HCT116 (cell line): Measurements from ENCODE around the gene OR10V1. TPM values are rescaled to one million over a fixed set of nuclear protein-coding genes. Genes with fewer than 3 reads are reported as not detected.
A peak's percentile ranks its signal among the peaks of the same experiment; 100 is the strongest.
"Not testable (repeated sequence)": the region's sequence is repeated elsewhere in the genome, so short reads cannot be mapped to it uniquely, and the experiment has no call there.

Source experiments
- ATAC-seq: fragments of 200-7000 bp; cut with Tn5 transposase; 2 replicates; pipeline ENCODE4 v1.9.1; 2020; ENCODE audit warnings: mild to moderate bottlenecking, moderate library complexity
- BruUV-seq: library from RNA; stranded (reverse); fragments of 400-500 nt; replicated peaks from 2 replicates; lab custom pipeline; 2021; lab: Mats Ljungman, UMichigan
- CTCF ChIA-PET: fragments of 300-600 bp; sonication (Branson Sonifier 250); formaldehyde crosslinking; loops from one replicate; lab custom pipeline; 2021; ENCODE audit warnings: antibody characterized with exemption; lab: Charles Lee
- POLR2A ChIA-PET: fragments of 300-600, 350-600 bp; sonication (Branson Sonifier 250); formaldehyde crosslinking; loops from one replicate; lab custom pipeline; 2021; ENCODE audit warnings: antibody characterized with exemption; lab: Charles Lee
- RAD21 ChIA-PET, 2 experiments: fragments of 300-600 bp; sonication (Branson Sonifier 250); formaldehyde crosslinking; loops; one replicate each; lab custom pipeline; 2023; ENCODE audit warnings: low total read pairs in 2 of 2; ENCODE audit not compliant: uncharacterized antibody in 2 of 2, unreplicated experiment in 2 of 2, low non-redundant PET in 1 of 2; lab: Charles Lee
- DNase-seq: peaks from one replicate; pipeline ENCODE4 v3.0.0-alpha.2; 2010; ENCODE audit warnings: low read depth, low spot score
- H2AFZ ChIP-seq: fragments of 200-600 bp; shearing (Covaris generic), sonication (generic); 2 replicates; pipeline ENCODE4 v1.6.1; 2017; ENCODE audit warnings: low read depth, mixed run types, mixed read lengths, antibody characterized with exemption, low read length; ENCODE audit not compliant: poor library complexity, severe bottlenecking
- H3K27ac ChIP-seq: 2 replicates; pipeline ENCODE4 v1.5.1; 2012; ENCODE audit warnings: low read depth, low read length
- H3K27me3 ChIP-seq: fragments of 200-600 bp; sonication (generic); 2 replicates; pipeline ENCODE4 v1.6.1; 2016; ENCODE audit warnings: mixed run types, low read length, mixed read lengths; ENCODE audit not compliant: insufficient read depth
- H3K36me3 ChIP-seq, 2 experiments: fragments of 200-500 bp in 1 of 2; fragments of 200-600 bp in 1 of 2; sonication (Bioruptor generic) in 1 of 2; sonication (generic) in 1 of 2; 2 replicates each; pipeline versions ENCODE4 v1.5.1 to v1.6.1; 2014 to 2016; ENCODE audit warnings: low read length in 2 of 2, inconsistent platforms in 1 of 2, mixed read lengths in 1 of 2, mixed run types in 1 of 2; ENCODE audit not compliant: insufficient read depth in 2 of 2, control insufficient read depth in 1 of 2
- H3K4me1 ChIP-seq, 2 experiments: fragments of 200-600 bp in 1 of 2; sonication (generic) in 1 of 2; 2 replicates each; pipeline versions ENCODE4 v1.5.1 to v1.6.1; 2012 to 2017; ENCODE audit warnings: low read length in 2 of 2, inconsistent platforms in 1 of 2, mild to moderate bottlenecking in 1 of 2, mixed read lengths in 1 of 2, mixed run types in 1 of 2, moderate library complexity in 1 of 2; ENCODE audit not compliant: insufficient read depth in 2 of 2, control insufficient read depth in 1 of 2
- H3K4me2 ChIP-seq: fragments of 200-600 bp; sonication (generic); 2 replicates; pipeline ENCODE4 v1.6.1; 2017; ENCODE audit warnings: mixed run types, low read length, mixed read lengths
- H3K4me3 ChIP-seq, 2 experiments: fragments of 200-600 bp in 1 of 2; sonication (generic) in 1 of 2; replicated peaks in 1 of 2; 2 replicates each; pipeline ENCODE4 v1.5.1; 2011 to 2016; ENCODE audit warnings: low read length in 2 of 2, control low read depth in 1 of 2, low read depth in 1 of 2, mild to moderate bottlenecking in 1 of 2, mixed read lengths in 1 of 2, mixed run types in 1 of 2
- H3K79me2 ChIP-seq: fragments of 200-600 bp; sonication (generic); 2 replicates; pipeline ENCODE4 v1.6.1; 2017; ENCODE audit warnings: mild to moderate bottlenecking, mixed run types, low read length, moderate library complexity, mixed read lengths; ENCODE audit not compliant: insufficient read depth
- H3K9ac ChIP-seq: fragments of 200-600 bp; sonication (generic); 2 replicates; pipeline ENCODE4 v1.6.1; 2016; ENCODE audit warnings: low read length, mixed read lengths
- H3K9me2 ChIP-seq: fragments of 200-600 bp; sonication (generic), shearing (Covaris generic); 2 replicates; pipeline ENCODE4 v1.6.1; 2017; ENCODE audit warnings: mixed run types, mild to moderate bottlenecking, moderate library complexity; ENCODE audit not compliant: insufficient read depth
- H3K9me3 ChIP-seq, 2 experiments: fragments of 200-500 bp in 1 of 2; fragments of 200-600 bp in 1 of 2; sonication (Bioruptor generic) in 1 of 2; sonication (generic) in 1 of 2; 2 replicates each; pipeline ENCODE4 v1.6.1; 2014 to 2017; ENCODE audit warnings: low read length in 2 of 2, mixed read lengths in 2 of 2, inconsistent platforms in 1 of 2, low read depth in 1 of 2, mild to moderate bottlenecking in 1 of 2, mixed run types in 1 of 2, moderate library complexity in 1 of 2; ENCODE audit not compliant: control insufficient read depth in 1 of 2, insufficient read depth in 1 of 2
- H4K20me1 ChIP-seq: fragments of 200-600 bp; sonication (generic), shearing (Covaris generic); 2 replicates; pipeline ENCODE4 v1.6.1; 2017; ENCODE audit warnings: mixed run types, mild to moderate bottlenecking, moderate library complexity; ENCODE audit not compliant: insufficient read depth
- ATF3 ChIP-seq: IDR thresholded peaks from 2 replicates; pipeline ENCODE4 v1.6.1; 2012
- CBX3 ChIP-seq: IDR thresholded peaks from 2 replicates; pipeline ENCODE4 v1.6.1; 2012; ENCODE audit warnings: low read depth
- EGR1 ChIP-seq: IDR thresholded peaks from 2 replicates; pipeline ENCODE4 v1.6.1; 2012; ENCODE audit warnings: low read depth
- EZH2 ChIP-seq: fragments of 200-600 bp; sonication (generic); IDR thresholded peaks from 2 replicates; pipeline ENCODE4 v1.6.1; 2017; ENCODE audit warnings: antibody characterized with exemption, mixed run types
- FOSL1 ChIP-seq: IDR thresholded peaks from 2 replicates; pipeline ENCODE4 v1.6.1; 2012; ENCODE audit warnings: low read depth
- JUND ChIP-seq: IDR thresholded peaks from 2 replicates; pipeline ENCODE4 v1.6.1; 2012
- POLR2AphosphoS5 ChIP-seq: IDR thresholded peaks from 2 replicates; pipeline ENCODE4 v1.6.1; 2011; ENCODE audit warnings: mild to moderate bottlenecking, low read depth, low read length, moderate library complexity
- RAD21 ChIP-seq: IDR thresholded peaks from 2 replicates; pipeline ENCODE4 v1.6.1; 2012; ENCODE audit warnings: low read depth, mild to moderate bottlenecking
- SRF ChIP-seq: IDR thresholded peaks from 2 replicates; pipeline ENCODE4 v1.6.1; 2012; ENCODE audit warnings: low read depth
- TCF7L2 ChIP-seq: IDR thresholded peaks from 2 replicates; pipeline ENCODE4 v1.7.0; 2011; ENCODE audit warnings: borderline replicate concordance, inconsistent platforms; ENCODE audit not compliant: insufficient read depth, insufficient read length; ENCODE audit errors: extremely low read depth
- ZBTB33 ChIP-seq: IDR thresholded peaks from 2 replicates; pipeline ENCODE4 v1.6.1; 2011; ENCODE audit warnings: mild to moderate bottlenecking, low read length, moderate library complexity; ENCODE audit not compliant: insufficient replicate concordance; ENCODE audit errors: extremely low read depth
- ZFX ChIP-seq: fragments of 450-650 bp; IDR thresholded peaks from 2 replicates; pipeline ENCODE4 v1.6.1; 2017
- intact Hi-C: fragments of 100-400 bp; cut with micrococcal nuclease; formaldehyde crosslinking; loops from 2 replicates; pipeline ENCODE4 v1.10.0; 2022
- total RNA-seq: library from RNA; stranded (reverse); gene quantifications from one replicate; pipeline ENCODE4 v1.2.1, GENCODE V29; 2021; ENCODE audit not compliant: unreplicated experiment
- TF ChIP-seq, protein P1 (sequence below), 3 experiments: fragments of 200-600 bp in 1 of 3; sonication (generic) in 1 of 3; IDR thresholded peaks in 2 of 3; conservative IDR thresholded peaks in 1 of 3; 2 replicates each; pipeline ENCODE4 v1.5.1; 2012 to 2017; ENCODE audit warnings: low read depth in 2 of 3, low read length in 2 of 3, antibody characterized with exemption in 1 of 3, borderline replicate concordance in 1 of 3, control low read depth in 1 of 3, mild to moderate bottlenecking in 1 of 3, mixed read lengths in 1 of 3, mixed run types in 1 of 3, moderate library complexity in 1 of 3; ENCODE audit not compliant: insufficient read depth in 1 of 3
- TF ChIP-seq, protein P2 (sequence below): IDR thresholded peaks from 2 replicates; pipeline ENCODE4 v1.6.1; 2012

Gene OR10V1
- total RNA-seq, 1 experiment from 2014 or later: not detected

GRCh38 chr11:59681260-59681725 lies 32.4 kb downstream of the OR10V1 start:
- H2AFZ ChIP-seq, H3K36me3 ChIP-seq, H3K9me3 ChIP-seq, H3K27ac ChIP-seq, BruUV-seq, H3K4me1 ChIP-seq, H3K27me3 ChIP-seq, ATAC-seq, H3K9ac ChIP-seq, H3K79me2 ChIP-seq, H3K4me3 ChIP-seq, RAD21 ChIA-PET, DNase-seq, H3K4me2 ChIP-seq, POLR2A ChIA-PET, H3K9me2 ChIP-seq, H4K20me1 ChIP-seq: not testable (repeated sequence)
- intact Hi-C loops: loop anchor here (2.0 to 10.0 kb wide), 5 partner anchors 124 to 472 kb away; no protein-coding TSS in a partner anchor
- CTCF ChIA-PET: interaction anchor here (1.8 kb wide), 1 partner anchor 144 kb away, joined by 8 read pairs; no protein-coding TSS in a partner anchor

- ChIA-PET CTCF (interaction anchor here (0.7 to 1.8 kb wide), 5 partner anchors 11 to 494 kb away, joined by 3 to 8 read pairs (median 3); no protein-coding TSS in a partner anchor), RAD21 (interaction anchor here in 1 of 2 experiments (0.6 to 1.2 kb wide), 2 partner anchors 144 to 509 kb away, joined by 3 to 7 read pairs; no protein-coding TSS in a partner anchor), POLR2A (no interaction called here)
- H3K27me3 ChIP-seq: no peaks in the 10 kb centered on the region
- no peaks in the 10 kb centered on the region for H3K36me3 ChIP-seq
- H3K9me2 ChIP-seq: no peaks in the 10 kb centered on the region
- no peak overlapping the region for H3K9ac ChIP-seq
- no peak overlapping the region for H3K4me3 ChIP-seq
- intact Hi-C loops: loop anchor here (1.0 to 10.0 kb wide), 7 partner anchors 124 to 509 kb away; no protein-coding TSS in a partner anchor
- 0 out of 4 replicates have a peak, but pooled peaks cover 0 to 2% of the 10 kb centered on the region in 2 experiments for H3K4me1 ChIP-seq
- no peak overlapping the region for H3K27ac ChIP-seq
- BruUV-seq: no TSS peak
- peak; percentile 77 for DNase-seq
- no peak overlapping the region for H2AFZ ChIP-seq
- H3K4me2 ChIP-seq: no peak overlapping the region
- ATAC-seq: peak; percentile 100
- no peaks in the 10 kb centered on the region for H4K20me1 ChIP-seq
- no peaks in the 10 kb centered on the region for H3K9me3 ChIP-seq
- H3K79me2 ChIP-seq: no peaks in the 10 kb centered on the region
- TF ChIP-seq ZBTB33 (no peak), POLR2AphosphoS5 (no peak), EZH2 (no peak), FOSL1 (no peak), ZFX (no peak), RAD21 (peak; percentile 92), JUND (no peak), SRF (no peak), ATF3 (no peak), TCF7L2 (no peak), EGR1 (no peak), CBX3 (no peak)
- TF ChIP-seq, protein P1, sequence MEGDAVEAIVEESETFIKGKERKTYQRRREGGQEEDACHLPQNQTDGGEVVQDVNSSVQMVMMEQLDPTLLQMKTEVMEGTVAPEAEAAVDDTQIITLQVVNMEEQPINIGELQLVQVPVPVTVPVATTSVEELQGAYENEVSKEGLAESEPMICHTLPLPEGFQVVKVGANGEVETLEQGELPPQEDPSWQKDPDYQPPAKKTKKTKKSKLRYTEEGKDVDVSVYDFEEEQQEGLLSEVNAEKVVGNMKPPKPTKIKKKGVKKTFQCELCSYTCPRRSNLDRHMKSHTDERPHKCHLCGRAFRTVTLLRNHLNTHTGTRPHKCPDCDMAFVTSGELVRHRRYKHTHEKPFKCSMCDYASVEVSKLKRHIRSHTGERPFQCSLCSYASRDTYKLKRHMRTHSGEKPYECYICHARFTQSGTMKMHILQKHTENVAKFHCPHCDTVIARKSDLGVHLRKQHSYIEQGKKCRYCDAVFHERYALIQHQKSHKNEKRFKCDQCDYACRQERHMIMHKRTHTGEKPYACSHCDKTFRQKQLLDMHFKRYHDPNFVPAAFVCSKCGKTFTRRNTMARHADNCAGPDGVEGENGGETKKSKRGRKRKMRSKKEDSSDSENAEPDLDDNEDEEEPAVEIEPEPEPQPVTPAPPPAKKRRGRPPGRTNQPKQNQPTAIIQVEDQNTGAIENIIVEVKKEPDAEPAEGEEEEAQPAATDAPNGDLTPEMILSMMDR (IDR thresholded peaks at IDR 0.05 in 2 of 3, conservative IDR thresholded peaks at IDR 0.05 in 1 of 3; ENCODE audit: borderline replicate concordance in 1 of 3, insufficient read depth in 1 of 3, low read depth in 2 of 3, low read length in 2 of 3): peak; percentile 83 to 92 (median 89)
- TF ChIP-seq, protein P2, sequence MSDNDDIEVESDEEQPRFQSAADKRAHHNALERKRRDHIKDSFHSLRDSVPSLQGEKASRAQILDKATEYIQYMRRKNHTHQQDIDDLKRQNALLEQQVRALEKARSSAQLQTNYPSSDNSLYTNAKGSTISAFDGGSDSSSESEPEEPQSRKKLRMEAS: no peak
Measured at GRCh38 chr11:59680287-59681154, 33.1 kb downstream of the OR10V1 start.
